Nephron (organoid): Measurements from ENCODE around the gene CCDC154.
A peak's percentile ranks its signal among the peaks of the same experiment; 100 is the strongest.

Experiments used
- H3K27ac Mint-ChIP-seq, 3 experiments: 2 replicates each; pipeline ENCODE4 v1.8.0; 2020; ENCODE audit warnings: mixed read lengths in 3 of 3, mild to moderate bottlenecking in 2 of 3, moderate library complexity in 1 of 3
- H3K27me3 Mint-ChIP-seq: 2 replicates; pipeline ENCODE4 v1.8.0; 2021; ENCODE audit warnings: low read depth, mild to moderate bottlenecking, moderate library complexity, mixed read lengths
- H3K36me3 Mint-ChIP-seq: 2 replicates; pipeline ENCODE4 v1.8.0; 2020; ENCODE audit warnings: low read depth, mixed read lengths
- H3K4me1 Mint-ChIP-seq: 2 replicates; pipeline ENCODE4 v1.8.0; 2020; ENCODE audit warnings: mixed read lengths
- H3K4me3 Mint-ChIP-seq, 3 experiments: 2 replicates each; pipeline ENCODE4 v1.8.0; 2020; ENCODE audit warnings: mild to moderate bottlenecking in 3 of 3, mixed read lengths in 3 of 3, moderate library complexity in 2 of 3
- H3K9me3 Mint-ChIP-seq: 2 replicates; pipeline ENCODE4 v1.8.0; 2020; ENCODE audit warnings: mixed read lengths
- CTCF ChIP-seq, 3 experiments: fragments of 200-600 bp; sonication (generic); IDR thresholded peaks; one replicate each; pipeline ENCODE4 v1.5.0; 2021; ENCODE audit warnings: antibody characterized with exemption in 3 of 3; ENCODE audit not compliant: unreplicated experiment in 3 of 3

Gene CCDC154

DNA sequence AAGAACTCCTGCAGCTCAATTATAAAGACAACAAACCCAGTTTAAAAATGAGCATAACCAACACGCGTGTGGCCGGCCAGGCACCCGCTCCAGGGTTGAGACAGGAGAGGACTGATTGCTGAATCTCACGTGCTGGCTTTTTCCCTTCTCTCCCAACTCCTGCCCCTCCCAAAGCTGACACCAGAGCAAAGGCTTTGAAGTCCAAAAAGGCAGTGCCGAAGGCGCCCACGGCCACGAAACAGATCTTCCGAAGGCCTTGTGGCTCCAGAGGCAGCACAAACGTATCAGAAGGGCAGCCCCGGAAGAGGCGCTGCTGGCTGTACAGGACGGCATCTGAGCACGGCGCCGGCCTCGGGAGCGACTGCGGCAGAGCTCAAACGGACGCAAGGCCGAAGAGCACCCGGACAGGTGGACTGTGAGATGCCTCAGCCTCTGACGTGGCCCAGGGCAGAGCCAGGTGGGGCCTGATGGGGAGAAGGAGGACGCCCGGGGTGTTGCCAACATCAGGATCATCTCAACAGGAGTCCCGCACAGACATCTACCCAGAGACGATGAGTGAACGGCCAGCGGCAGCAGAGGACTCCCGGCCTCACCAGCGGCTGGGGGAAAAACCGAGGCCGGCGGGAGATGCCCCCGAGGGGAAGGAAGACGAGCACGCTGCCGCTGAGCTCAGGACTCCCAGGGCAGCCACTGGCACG lies 20.0 kb upstream of the CCDC154 start:
- Mint-ChIP-seq H3K27me3 (peaks cover 3% of the 10 kb centered on the region), H3K36me3 (peaks cover 4% of the 10 kb centered on the region), H3K4me1 (no peaks in the 10 kb centered on the region), H3K9me3 (no peaks in the 10 kb centered on the region), H3K4me3 (no peak overlapping the region), H3K27ac (no peak overlapping the region)
- TF ChIP-seq CTCF (IDR thresholded peaks at IDR 0.05; ENCODE audit: unreplicated experiment in 3 of 3): no peak

GRCh38 chr16:1461146-1461545 lies 16.8 kb upstream of the CCDC154 start:
- H3K9me3 Mint-ChIP-seq: no peaks in the 10 kb centered on the region

GRCh38 chr16:1460602-1461138 lies 16.3 kb upstream of the CCDC154 start:
- no peak overlapping the region for H3K27ac Mint-ChIP-seq
- peaks cover 7% of the 10 kb centered on the region for H3K36me3 Mint-ChIP-seq
- peaks cover 4% of the 10 kb centered on the region for H3K4me1 Mint-ChIP-seq
- H3K4me3 Mint-ChIP-seq: no peak overlapping the region
- H3K27me3 Mint-ChIP-seq: no peaks in the 10 kb centered on the region
- H3K9me3 Mint-ChIP-seq: no peaks in the 10 kb centered on the region
- TF ChIP-seq CTCF (IDR thresholded peaks at IDR 0.05; ENCODE audit: unreplicated experiment in 3 of 3): no peak

More at GRCh38 chr16:1461146-1461545, 16.8 kb upstream of the CCDC154 start:
- H3K4me3 Mint-ChIP-seq: no peak overlapping the region
- no peak for TF ChIP-seq CTCF (IDR thresholded peaks at IDR 0.05; ENCODE audit: unreplicated experiment in 3 of 3)
- H3K36me3 Mint-ChIP-seq: peaks cover 7% of the 10 kb centered on the region
- H3K27ac Mint-ChIP-seq: no peak overlapping the region
- H3K27me3 Mint-ChIP-seq: no peaks in the 10 kb centered on the region
- peaks cover 4% of the 10 kb centered on the region for H3K4me1 Mint-ChIP-seq

DNA sequence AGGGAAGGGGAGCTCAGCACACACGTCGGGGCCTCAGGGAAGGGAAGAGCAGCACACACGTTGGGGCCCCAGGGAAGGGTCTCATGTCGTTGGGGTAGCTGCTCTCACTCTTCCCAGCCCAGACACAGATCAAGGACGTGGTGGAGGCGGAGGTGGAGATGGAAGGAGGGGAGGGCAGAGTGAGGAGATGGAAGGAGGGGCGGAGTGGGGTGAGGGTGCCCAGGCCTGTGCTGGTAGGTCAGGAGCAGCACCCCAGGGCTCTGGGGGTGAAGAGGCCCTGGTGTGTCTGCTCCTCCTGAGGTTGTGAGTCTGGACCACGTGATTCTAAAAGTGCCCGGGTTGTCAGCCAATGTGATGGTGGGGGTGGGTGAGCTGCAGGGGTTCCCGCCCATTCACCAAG lies 15.6 kb upstream of the CCDC154 start:
- Mint-ChIP-seq H3K4me3 (no peak overlapping the region), H3K4me1 (peaks cover 4% of the 10 kb centered on the region), H3K27ac (no peak overlapping the region), H3K36me3 (peaks cover 7% of the 10 kb centered on the region), H3K27me3 (no peaks in the 10 kb centered on the region), H3K9me3 (no peaks in the 10 kb centered on the region)
- TF ChIP-seq CTCF (IDR thresholded peaks at IDR 0.05; ENCODE audit: unreplicated experiment in 3 of 3): no peak

DNA sequence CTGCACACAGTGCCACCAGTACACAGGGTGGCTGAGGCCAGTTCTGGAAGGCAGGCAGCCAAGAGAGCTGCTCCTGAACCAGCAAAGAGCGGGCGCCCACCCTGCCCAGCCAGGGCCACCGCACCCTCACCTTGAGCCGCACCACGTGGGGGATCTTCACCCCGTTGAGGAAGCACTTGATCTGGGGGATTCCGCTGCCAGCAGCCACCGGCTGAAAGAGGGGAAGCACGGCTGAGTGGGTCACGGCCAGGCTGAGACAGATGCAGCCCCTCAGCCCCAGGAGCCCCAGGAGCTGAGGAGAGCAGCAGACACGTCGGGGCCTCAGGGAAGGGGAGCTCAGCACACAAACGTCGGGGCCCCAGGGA lies 14.6 kb upstream of the CCDC154 start:
- H3K36me3 Mint-ChIP-seq: peaks cover 7% of the 10 kb centered on the region
- H3K4me3 Mint-ChIP-seq: no peak overlapping the region

More for the DNA sequence above, 14.6 kb upstream of the CCDC154 start:
- no peaks in the 10 kb centered on the region for H3K27me3 Mint-ChIP-seq
- peak overlapping the region in 1 of 3 experiments; percentile 19 for H3K27ac Mint-ChIP-seq
- peaks cover 4% of the 10 kb centered on the region for H3K4me1 Mint-ChIP-seq
- no peak for TF ChIP-seq CTCF (IDR thresholded peaks at IDR 0.05; ENCODE audit: unreplicated experiment in 3 of 3)
- no peaks in the 10 kb centered on the region for H3K9me3 Mint-ChIP-seq
